Erythroblast (primary cell): ENCODE results near the gene XPO6.
A peak's percentile ranks its signal among the peaks of the same experiment; 100 is the strongest.

ENCODE experiments used
- DNase-seq, 2 experiments: peaks; one replicate each; lab custom pipeline; 2025; lab: John Stamatoyannopoulos, UW
- GATA1 ChIP-seq: IDR thresholded peaks from 2 replicates; pipeline ENCODE4 v1.6.1; 2011; ENCODE audit warnings: low read depth, mild to moderate bottlenecking, control low read depth, low read length, moderate library complexity
- POLR2A ChIP-seq: IDR thresholded peaks from 2 replicates; pipeline ENCODE4 v1.6.1; 2011; ENCODE audit warnings: mild to moderate bottlenecking, low read length

The XPO6 gene

GRCh38 chr16:28140788-28141618 lies 70.8 kb downstream of the XPO6 start:
- TF ChIP-seq GATA1 (no peak), POLR2A (no peak)
- DNase-seq: peak; percentile 20 to 38

GRCh38 chr16:28139530-28139929 lies 72.2 kb downstream of the XPO6 start:
- no peak for DNase-seq
- no peak for TF ChIP-seq GATA1
- TF ChIP-seq POLR2A: no peak

DNA sequence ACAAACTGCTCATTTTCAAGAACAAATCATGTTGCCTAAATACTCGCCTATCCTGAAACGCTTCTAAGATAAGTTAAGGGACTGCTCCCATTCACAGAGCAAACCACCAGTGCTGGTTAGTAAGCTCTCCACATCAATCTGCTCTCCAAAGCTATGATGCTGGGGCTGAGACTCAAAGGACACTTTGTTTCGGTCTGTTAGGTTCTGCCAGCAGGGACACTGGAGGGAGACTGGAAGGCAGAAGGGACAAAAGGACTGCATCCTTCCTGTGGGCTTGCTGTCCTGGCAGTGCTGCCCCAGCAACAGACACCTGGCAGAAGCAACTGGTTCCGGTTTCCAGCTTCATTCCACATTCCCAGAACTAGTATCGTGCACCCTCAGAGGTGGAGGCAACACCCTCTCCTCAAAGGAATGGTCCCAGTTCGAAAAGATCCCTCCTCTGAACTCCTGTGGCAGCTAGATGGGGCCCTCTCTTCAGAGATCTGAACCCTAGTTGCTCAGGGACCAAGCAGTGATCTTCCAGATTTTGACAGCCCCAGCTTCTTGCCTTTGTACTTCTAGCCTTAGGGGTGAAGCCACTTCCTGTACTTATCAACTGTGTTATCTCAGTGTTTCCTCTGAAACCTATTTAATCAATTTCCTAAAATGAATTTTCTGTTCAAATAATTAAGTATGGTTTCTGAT lies 74.9 kb downstream of the XPO6 start:
- DNase-seq: no peak
- TF ChIP-seq POLR2A: no peak
- no peak for TF ChIP-seq GATA1

DNA sequence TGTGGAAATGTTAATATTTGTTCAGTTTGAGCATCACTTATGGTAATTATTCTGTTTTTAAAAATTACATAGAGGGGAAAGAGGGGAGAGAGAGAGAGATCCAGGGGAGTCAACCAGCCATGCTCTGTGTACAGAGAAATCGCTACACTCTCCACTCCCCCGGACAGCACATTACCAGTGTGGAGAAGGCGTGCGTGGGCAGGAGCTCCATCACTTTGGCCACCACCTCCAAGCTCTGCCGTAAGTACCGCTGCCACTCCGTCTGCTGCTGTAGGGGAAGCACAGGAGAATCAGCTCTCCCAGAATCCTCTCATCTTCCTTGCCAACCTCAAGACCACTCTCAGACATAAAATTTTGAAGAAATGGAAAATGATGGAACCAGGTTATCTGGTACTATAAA lies 78.1 kb downstream of the XPO6 start:
- DNase-seq: no peak
- TF ChIP-seq GATA1 (no peak), POLR2A (no peak)

DNA sequence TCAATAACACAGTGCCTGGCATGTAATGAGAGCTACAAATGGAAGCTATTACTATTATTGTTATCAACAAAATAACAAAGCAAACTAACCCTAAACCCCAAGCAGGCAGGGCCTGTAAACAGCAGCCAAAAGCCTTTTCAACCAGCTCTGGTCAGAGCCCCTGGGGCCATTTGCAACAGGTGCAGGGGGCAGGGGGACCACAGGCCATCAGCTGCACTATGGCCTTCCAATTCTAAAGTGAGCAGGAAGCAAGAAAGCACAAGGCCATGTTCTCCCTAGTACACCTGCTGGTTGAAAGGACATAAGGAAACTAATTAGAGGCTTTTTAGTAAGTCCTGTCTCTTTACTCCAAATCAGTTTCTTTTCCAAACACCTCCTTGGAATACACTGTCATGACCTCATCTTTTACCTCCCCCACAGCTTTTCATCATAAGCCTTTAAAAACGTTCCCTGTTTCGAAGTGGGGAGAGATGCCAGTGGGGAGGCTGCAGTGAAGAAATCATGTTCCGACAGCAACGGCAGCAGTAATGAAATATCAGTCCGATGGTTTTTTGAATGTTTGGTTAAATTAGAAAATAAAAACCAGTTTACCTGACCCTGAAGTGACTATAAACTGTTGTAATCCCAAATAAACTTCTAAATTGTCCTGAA lies 79.9 kb downstream of the XPO6 start:
- DNase-seq: no peak
- no peak for TF ChIP-seq GATA1

- TF ChIP-seq POLR2A (no peak), GATA1 (no peak)
Measured at GRCh38 chr16:28131181-28131580, 80.6 kb downstream of the XPO6 start.

DNA sequence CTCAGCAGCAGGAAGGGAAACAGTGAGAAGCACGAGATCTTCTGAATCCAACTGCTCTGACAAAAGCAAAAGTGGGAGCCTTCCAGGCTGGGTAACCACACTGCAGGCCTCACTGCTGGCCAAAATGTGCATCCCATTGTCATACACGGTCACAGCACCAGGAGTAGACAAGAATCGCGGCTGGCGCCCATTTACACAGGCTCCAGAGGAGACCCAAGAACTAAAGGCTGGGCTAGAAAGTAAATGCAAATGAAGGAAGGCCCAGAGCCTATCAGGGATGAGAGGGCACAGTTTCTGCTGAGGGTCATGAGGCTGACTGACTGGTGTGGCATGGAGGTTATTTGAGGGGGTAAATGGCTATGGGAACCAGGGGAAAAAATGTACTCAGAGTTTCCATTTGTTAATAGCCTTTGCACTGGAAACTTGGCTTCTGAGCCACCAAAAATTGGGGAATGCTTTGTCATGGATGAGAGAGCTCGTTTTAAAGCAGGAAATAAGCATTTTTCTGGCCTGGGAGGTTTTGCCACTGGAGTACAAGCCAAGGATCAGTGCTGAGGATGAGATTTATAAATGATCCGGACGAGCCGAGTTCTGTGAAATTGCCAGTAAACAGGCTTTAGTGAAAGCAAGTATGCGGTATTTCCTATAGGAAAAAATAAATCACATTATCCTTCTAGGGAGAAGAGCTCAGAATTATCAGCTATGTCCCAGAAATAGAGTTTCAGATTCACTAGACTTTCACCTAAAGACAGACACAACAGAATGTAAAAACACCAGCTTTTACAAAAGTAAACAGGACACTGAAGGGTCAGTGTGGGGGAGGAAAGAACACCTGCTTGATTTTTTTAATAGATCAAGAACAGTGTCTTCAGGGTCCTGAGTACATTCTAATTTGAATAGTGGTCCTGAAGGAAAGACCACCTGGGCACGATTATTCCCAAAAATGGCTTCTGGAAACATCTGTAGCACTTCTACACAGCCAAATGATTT lies 81.4 kb downstream of the XPO6 start:
- TF ChIP-seq POLR2A (no peak), GATA1 (no peak)
- no peak for DNase-seq

More at GRCh38 chr16:28131181-28131580, 80.6 kb downstream of the XPO6 start:
- no peak for DNase-seq

GRCh38 chr16:28126684-28127620 lies 84.8 kb downstream of the XPO6 start:
- TF ChIP-seq GATA1: no peak
- no peak for TF ChIP-seq POLR2A
- no peak for DNase-seq

- TF ChIP-seq GATA1 (no peak), POLR2A (no peak)
- no peak for DNase-seq
Measured at GRCh38 chr16:28125592-28125991, 86.2 kb downstream of the XPO6 start.

GRCh38 chr16:28121527-28121926 lies 90.2 kb downstream of the XPO6 start:
- no peak for DNase-seq
- no peak for TF ChIP-seq GATA1
- TF ChIP-seq POLR2A: no peak

GRCh38 chr16:28120754-28121153 lies 91.0 kb downstream of the XPO6 start:
- DNase-seq: no peak
- no peak for TF ChIP-seq GATA1
- TF ChIP-seq POLR2A: no peak

GRCh38 chr16:28118637-28119036 lies 93.1 kb downstream of the XPO6 start:
- TF ChIP-seq GATA1 (no peak), POLR2A (no peak)
- no peak for DNase-seq
